DMS153 (cell line): ENCODE results near the gene TNNI2.

Source experiments
- DNase-seq: peaks from one replicate; lab custom pipeline; 2025; lab: John Stamatoyannopoulos, UW

The TNNI2 gene

DNA sequence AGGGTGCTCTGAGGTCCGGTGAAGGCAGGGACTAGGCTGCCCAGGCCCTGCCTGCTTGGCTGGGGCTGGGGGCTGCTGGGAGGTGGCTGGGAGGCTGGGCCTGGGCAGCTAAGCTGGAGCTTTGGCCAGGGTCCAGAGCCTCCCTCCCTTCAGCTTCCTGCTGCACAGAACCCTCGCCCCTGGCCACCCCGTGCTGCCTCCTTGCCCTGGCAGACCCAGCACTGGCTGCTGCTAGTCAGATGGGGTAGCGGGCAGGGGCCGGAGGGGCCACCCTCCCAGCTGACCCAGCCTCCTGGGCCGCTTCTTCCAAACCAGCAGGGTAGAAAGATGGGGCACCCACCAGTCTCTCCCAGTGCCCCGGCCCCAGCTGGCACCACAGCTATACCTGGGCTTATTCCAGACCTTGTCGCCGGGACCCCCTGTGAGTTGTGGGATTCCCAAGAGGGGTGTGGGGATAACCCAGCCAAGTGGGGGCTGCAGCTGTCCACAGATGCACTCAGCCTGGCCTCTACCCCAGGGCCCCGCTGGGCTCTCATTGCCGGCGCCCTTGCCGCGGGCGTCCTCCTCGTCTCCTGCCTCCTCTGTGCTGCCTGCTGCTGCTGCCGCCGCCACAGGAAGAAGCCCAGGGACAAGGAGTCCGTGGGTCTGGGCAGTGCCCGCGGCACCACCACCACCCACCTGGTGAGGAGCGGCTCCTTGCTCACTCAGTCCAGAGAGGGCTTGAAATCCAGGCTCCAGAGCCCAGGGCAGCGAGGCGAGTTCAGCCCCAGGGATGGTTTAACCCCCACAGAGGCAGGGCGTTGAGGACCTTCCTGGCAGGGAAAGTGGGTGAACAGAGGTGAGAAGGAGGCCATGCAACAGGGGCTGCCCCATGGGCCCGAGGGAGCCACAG, 3.8 kb upstream of the TNNI2 start, which contains the start of gene SYT8:
Gene SYT8 (plus strand): TSS at position 212 of the 892 bp plus-strand sequence. CDS start 116 bp downstream, at position 328.
- no peak for DNase-seq

DNA sequence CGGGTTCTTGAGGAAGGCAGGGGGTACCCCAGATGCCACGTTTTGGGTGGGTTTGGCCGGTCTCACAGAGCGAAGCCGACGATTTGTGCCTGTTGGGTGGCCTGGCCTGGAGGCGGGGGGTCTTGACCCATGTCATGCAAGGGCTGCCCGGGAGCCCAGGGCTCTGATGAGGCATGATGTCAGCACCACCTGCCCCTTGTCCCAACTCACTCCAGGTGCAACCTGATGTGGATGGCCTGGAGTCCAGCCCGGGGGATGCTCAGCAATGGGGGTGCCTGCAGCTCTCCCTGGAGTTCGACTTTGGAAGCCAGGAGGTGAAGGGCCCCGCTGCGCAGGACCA, 3.1 kb upstream of the TNNI2 start:
- no peak for DNase-seq

DNA sequence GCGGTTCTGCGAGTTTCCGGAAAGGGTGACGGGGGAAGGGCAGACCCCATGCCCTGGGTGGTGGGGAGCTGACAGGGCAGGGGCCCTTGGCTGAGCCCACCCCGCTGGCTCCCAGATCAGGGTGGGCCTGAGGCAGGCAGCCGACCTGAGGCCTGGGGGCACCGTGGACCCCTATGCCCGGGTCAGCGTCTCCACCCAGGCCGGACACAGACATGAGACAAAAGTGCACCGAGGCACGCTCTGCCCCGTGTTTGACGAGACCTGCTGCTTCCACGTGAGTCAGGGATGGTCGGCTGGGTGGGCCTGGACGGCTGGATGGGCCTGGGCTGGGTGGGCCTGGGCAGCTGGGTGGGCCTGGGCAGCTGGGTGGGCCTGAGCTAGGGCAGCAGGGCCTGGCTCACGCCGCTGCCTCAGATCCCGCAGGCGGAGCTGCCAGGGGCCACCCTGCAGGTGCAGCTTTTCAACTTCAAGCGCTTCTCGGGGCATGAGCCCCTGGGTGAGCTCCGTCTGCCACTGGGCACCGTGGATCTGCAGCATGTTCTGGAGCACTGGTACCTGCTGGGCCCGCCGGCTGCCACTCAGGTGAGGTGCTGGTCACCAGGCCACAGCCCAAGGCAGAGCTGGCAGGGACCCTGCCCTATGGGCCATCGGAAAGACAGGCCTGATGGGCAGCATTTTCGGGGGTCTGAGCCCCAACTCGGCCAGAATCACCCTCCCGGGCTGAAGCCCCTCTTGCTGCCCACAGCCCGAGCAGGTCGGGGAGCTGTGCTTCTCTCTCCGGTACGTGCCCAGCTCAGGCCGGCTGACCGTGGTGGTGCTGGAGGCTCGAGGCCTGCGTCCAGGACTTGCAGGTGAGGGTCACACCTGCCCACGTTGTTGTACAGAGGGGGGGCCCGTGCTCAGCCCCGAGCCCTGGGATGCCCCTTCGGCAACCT, 2.5 kb upstream of the TNNI2 start:
- no peak for DNase-seq

DNA sequence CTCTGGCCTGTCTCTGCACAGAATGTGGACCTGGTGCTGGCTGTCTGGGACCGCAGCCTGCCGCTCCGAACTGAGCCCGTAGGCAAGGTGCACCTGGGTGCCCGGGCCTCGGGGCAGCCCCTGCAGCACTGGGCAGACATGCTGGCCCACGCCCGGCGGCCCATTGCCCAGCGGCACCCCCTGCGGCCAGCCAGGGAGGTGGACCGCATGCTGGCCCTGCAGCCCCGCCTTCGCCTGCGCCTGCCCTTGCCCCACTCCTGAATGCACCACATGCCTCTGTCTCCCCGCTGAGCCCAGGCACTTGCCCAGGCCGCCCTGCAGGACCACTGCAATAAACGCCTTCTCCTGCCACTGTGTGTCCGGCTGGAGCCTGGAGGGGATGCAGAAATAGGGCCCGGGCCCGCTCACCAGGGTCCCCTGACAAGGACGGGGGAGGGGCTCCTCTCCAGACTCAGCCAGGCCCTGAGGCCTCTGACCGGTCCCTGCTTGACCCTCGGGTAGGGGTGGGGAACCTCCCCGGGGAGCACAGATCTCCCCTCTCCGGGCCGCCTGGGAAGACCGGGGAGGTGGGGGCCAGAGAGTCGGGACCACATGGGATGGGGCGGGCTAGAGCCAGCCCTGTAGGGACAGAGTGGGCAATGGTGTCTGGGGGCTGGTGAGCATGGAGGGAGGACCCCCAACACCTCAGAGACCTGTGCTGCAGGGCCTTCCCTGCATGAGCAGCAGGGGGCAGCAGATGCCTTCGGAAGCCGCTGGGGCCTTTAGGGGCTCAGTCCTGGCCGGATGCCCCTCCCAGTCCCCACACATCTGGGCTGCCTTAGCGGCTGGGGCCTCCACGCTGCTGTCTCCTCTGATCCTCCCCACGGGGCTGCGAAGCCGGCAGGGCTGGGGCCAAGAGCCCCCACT, 1.4 kb upstream of the TNNI2 start:
- no peak for DNase-seq

DNA sequence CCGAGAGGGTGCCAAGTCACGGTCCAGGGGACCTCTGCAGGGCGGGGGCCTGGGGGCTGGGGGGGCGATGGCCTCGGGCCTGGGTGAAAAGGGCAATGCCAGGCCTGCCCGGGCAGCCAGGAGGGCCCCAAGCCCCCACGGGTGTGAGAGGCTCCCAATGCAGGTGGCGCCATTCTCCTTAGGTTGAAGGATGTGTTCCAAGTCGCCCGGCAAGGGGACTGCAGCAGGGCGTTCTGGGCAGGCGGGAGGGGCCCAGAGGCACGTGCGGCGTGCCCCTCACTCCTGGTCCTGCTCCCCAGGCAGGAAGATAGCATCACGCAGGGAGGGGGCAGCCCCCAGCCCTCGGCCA, 730 bp upstream of the TNNI2 start:
- no peak for DNase-seq

DNA sequence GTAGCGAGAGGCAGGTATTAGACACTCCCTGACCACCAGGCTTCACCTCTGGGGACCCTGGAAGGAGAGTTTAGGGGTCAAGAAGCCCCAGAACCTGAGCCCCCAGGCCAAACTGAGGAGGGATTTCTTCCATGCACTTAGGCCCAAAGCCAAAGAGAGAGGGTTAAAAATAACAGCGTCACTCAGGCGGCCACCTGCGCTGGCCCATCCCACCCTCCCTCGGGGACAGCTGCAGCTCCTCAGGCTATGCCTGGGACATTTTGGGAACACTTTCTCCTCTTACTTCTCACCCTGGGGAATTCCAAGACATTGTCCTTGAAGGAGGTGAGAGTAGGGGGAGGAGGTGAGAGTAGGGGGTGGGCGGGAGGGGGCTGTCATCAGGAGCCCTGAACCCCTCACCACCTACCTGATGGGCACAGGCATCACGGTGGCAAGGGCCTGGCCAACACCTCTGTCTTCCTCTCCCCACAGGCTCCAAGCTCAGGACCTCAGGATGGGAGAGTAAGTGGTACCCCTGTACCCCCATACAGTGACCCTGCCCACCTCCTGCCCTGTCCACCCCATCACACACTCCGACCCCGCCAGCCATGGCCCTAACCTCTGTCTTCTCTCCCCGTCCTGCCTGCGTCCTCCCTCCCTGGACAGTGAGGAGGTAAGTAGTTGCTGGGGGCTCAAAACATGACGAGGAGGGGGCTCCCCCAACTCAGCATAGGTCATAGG, 583 bp downstream of the TNNI2 start:
- no peak for DNase-seq

DNA sequence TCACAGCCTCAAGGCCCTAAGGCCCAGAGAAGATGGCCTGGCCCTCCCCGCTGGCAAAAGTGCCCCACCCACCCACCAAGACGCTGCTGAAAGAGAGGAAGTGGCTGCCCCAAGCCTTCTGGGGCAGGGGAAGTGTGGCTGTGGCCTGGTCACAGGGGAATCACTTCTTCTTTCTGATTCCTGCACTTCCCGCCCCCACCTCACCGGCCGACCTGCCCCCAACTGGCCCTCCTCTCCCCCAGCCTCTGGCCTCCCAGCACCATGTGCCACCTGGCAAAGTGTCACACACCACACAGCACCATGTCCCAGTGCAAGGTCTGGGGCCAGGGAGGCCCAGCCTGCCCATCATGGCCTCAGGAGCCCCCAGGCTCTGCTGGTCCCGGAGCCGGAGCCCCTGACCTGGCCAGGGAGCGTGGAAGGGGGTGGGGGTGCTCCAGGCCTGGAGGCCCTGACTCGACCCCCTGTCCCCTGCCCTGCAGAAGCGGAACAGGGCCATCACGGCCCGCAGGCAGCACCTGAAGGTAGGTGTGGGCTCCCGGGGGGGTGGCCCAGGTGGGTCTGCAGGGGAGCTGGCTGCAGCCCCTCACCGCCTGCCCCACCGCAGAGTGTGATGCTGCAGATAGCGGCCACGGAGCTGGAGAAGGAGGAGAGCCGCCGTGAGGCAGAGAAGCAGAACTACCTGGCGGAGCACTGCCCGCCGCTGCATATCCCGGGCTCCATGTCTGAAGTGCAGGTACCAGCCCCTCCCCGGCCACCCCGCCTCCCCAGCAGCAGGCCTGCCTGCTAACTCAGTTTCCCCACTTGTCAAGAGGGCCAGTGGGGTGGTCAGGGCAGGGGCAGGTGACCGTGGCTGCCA, 1.4 kb downstream of the TNNI2 start:
- no peak for DNase-seq

DNA sequence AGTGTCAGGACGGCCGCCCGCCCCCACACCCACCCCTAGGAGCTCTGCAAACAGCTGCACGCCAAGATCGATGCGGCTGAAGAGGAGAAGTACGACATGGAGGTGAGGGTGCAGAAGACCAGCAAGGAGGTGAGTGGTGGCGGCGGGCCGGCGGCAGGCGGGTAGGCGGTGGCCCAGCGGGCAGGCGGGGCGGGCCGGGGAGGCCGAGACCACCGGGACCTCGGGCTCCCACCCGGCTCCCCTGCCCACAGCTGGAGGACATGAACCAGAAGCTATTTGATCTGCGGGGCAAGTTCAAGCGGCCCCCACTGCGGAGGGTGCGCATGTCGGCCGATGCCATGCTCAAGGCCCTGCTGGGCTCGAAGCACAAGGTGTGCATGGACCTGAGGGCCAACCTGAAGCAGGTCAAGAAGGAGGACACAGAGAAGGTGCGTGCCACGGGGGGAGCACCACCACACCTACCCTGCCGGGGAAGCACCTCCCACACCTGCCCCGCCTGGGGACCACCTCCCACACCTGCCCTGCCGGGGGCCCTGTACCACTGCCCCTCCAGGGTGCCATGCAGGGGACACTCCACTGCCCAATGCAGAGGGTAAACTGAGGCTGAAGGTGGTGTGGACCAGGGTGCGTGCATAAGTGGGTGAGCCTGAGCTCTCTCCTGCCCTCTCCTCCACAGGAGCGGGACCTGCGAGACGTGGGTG, 2.1 kb downstream of the TNNI2 start:
- DNase-seq: no peak

DNA sequence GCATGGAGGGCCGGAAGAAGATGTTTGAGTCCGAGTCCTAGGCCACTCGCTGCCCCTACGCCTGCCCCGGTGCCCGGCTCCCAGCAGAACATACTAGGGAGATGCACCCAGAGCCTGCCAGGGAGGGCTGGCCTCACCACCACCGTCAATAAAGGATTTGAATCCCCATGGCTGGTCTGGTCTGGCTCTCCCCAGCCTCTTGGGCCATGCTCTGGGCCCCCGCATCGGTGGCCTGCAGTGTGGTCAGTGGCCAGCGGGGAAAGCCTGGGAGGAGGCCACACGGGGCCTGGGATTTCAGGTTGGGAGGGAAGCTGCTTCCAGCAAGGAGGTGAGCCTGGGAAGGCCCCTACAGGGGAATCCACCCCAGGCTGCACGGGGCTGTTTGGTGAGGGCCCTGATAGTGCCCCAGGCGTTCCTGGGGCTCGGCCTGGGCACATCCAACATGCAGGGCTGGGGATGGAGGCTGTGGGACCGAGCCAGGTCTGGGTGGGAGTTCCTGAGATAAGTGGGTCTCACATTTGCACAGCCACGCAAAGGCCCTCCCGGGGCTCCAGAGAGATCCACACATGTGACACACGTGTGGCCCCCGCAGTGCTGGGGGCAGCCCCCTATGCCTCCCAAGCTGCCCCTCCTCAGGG, 2.8 kb downstream of the TNNI2 start:
- DNase-seq: no peak

DNA sequence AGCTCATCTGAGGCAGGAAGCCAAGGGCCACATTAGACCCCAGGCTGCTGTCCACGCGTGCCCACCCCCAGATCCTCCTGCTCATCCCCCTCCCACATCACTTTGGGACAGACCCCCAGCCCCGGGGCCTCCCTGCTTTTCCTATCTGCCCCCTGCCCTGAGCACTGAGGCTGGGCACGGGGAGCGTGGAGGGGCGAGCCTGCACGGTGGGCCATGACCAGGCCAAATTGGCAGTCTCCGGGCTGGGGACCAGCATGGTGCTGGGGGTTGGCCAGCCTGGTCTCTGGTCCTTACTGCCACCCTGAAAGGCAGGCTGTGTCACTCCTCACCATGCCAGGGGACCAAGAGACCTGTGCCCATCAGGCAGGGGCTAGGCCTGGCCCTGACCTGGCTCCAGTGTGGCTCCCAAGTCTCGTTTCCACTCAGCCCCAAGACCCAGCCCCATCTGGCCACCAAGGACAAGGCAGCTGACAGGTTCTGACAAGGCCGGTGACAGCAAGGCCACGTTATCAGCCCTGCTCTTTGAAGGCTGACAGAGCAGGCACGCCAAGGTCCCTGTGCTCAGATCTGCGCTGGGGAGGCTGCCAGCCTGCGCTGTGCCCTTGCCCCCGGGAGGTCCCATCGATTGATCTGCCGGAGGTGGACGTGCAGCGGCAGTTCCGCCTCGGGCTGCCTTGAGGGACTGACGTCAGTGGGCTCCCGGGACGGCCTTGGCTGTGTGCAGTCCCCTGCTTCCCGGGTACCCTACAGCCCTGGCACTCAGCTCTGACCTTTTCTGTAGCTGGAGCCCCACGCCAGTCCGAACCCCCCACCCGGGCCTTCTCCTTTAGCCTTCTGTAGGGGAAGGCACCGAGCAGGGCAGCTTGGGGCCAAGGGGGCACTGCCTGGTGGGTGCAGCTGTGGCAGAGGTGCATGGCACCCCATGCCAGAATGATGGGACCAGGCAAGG, 3.6 kb downstream of the TNNI2 start:
- no peak for DNase-seq

DNA sequence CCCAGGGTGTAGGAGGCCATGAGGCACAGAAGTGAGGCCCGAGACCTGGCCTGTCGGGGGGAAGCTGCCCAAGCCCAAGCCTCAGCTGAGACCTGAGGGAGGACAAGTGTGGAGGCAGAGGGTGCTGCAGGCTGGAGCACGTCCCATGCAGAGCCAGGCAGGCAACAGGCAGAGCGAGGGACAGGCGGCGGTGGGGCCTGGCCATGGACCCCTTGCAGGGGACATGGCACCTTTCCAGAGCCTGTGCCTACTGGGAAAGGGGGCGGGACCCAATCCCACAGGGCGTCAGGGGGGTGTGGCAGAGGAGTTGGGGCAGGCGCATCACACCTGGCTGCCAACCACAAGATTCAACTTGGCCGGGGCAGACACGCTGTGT, 4.3 kb downstream of the TNNI2 start:
- DNase-seq: no peak

DNA sequence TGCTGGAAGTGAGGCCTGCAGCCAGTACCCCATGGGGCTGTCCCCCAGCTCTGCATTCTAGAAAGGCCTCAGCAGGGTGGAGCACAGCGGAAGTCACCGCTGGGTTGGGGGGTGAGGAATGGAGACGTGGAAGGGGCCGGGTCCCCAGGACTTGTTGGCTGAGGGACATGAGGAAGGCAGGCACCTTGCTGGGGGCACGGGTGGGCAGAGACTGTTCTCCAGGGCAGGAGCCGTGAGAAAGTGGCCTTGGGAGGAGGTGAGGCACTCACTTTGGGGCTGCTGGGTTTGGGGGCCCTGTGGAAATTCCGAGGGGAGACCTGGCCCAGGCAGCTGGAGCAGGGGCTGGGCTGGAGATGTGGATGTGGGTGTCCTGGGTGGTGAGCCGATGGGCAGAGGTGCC, 5.0 kb downstream of the TNNI2 start:
- no peak for DNase-seq

DNA sequence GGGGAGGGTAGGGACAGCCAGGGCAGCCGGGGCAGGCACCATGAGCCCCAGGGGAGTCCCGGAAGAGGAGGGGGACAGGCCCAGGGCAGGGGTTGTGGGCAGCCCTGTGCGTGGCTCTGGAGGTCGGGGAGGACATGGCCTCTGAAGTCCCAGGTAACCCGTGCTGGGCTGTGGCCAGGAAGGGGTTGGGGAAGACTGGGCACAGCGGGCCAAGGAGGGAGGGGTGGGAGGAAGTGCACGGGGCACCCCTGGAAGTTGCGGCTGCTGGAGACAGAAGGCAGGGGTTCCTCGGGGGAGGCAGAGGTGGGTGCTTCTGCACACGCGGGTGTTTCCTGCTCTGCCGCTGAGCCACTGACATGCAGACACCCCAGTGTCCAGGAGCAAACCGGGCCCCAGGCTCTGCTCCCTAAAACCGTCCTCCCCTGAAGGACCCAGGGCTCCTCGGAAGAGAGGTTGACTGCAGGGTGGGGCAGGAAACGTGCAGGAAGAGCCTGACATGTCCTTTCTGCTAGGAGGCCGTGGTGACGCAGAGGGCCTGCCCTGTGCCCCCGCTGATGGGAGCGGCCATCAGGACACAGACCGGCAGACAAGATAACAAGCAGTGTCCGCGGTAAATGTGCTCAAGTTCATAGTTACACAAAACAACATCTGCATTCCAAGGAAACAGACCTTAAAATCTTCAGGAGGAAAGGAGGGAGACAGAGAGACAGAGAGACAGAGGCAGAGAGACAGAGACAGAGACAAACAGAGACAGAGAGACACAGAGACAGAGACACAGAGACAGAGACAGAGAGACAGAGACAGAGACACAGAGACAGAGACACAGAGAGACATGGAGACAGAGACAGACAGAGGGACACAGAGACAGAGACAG, 5.7 kb downstream of the TNNI2 start:
- DNase-seq: no peak

DNA sequence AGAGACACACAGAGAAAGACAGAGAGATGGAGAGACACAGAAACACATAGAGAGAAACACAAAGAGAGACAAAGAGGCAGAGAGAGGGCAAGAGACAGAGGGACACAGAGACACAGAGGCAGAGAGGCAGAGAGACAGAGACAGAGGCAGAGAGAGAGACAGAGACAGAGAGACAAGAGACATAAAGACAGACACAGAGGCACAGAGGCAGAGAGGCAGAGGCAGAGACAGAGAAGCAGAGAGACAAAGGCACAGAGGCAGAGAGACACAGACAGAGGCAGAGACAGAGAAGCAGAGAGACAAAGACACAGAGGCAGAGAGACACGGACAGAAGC, 6.3 kb downstream of the TNNI2 start:
- DNase-seq: no peak

DNA sequence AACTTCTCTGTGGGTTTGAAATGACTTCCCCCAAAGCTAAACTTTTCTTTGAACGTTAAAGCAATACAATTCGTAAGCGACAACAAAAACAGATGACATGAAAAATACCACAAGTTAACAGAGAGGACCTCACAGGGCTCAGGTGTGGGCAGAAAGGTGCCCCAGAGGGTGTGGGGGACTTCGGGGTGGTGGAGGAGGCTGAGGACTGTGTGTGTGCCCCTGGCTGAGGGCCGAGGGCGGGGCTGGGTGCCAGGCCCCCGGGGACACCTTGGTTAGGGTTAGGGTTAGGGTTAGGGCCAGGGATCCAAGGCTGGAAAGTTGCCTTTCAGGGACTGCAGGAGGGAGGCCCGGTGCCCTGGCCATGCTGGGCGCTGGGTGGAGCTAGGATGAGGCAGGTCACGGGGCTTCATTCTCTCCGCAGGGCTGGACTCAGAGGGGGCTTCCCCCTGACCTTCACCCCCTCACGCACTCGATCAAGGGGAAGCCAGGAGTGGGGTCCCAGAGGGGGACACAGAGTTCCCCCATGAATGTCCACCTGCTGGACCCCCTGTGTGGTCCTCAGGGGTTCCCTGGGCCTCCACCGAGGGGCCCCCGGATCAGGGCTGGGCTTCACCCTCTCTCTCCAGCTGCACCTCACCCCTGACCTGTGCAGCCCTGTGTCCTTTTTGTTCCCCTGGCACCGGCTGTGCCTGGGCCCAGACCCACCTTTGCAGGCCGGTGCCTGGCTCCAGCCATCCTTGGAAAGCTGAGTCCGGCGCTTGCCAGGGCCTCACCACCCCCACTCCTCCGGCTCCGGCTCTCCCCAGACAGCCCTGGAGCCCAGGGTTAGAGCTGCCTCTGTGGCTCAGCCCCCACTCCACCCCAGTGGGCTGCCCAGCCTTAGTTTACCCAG, 7.0 kb downstream of the TNNI2 start:
- DNase-seq: no peak

DNA sequence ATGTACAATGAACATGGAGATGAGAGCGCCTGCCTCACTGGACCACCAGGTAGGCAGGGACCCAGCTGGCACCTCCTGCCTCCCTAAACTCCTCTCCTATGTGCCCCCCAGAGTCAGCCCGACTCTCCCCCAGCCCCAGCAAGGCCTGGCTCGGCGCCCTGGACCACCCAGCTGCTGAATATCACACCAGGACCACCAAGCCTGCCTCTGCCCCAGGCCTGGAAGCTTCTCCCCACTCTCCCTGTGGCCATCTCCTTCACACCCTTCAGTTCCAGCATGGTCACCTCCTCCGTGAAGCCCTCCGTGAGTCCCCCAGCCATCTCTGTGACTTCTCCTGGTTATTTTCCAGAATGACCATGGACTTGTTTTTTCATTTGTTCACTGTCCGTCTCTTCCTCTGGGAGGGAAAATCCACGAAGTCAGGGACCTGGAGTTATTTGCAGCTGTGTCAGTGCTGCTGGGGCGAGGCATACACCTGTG, 7.7 kb downstream of the TNNI2 start:
- DNase-seq: no peak
